Cardiac fibroblast (primary cell): ENCODE measurements around the gene CNTNAP2.
A peak's percentile ranks its signal among the peaks of the same experiment; 100 is the strongest.

Source experiments
- DNase-seq, 2 donors: peaks; one replicate each; pipeline versions ENCODE4 v3.0.0 to v3.0.0-alpha.2; 2010; ENCODE audit warnings: low read depth in 2 of 2
- H3K4me3 ChIP-seq, 2 donors: replicated peaks in 1 of 2; 1 replicate in 1 of 2; 2 replicates in 1 of 2; pipeline ENCODE4 v1.5.1; 2011; ENCODE audit warnings: low read depth in 2 of 2, low read length in 2 of 2, mild to moderate bottlenecking in 2 of 2, moderate library complexity in 1 of 2
- TF ChIP-seq, protein P1 (sequence below): IDR thresholded peaks from one replicate; pipeline ENCODE4 v1.5.1; 2011; ENCODE audit warnings: low read depth, mild to moderate bottlenecking, low read length, inconsistent platforms

CNTNAP2 gene

DNA sequence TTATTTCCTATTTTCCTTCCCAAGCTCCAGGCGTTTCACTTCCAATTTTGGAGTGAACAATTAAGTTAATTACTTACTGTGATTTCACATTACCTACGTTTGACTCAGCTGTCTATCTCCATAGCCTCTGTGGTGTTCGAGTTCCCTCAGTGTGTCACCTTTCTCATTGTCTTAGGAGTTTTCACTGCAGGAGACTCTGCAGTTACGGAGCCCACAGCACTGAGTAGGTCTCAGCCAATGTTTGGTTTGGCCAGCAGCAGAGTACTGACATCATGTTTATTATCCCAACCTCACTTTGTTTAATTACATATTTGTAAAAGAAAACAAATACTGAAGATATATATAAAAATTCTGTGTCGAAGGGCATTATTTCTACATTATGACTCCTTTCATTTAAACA is 1123.9 kb downstream of the CNTNAP2 start:
- H3K4me3 ChIP-seq = no peak overlapping the region
- TF ChIP-seq, protein P1, sequence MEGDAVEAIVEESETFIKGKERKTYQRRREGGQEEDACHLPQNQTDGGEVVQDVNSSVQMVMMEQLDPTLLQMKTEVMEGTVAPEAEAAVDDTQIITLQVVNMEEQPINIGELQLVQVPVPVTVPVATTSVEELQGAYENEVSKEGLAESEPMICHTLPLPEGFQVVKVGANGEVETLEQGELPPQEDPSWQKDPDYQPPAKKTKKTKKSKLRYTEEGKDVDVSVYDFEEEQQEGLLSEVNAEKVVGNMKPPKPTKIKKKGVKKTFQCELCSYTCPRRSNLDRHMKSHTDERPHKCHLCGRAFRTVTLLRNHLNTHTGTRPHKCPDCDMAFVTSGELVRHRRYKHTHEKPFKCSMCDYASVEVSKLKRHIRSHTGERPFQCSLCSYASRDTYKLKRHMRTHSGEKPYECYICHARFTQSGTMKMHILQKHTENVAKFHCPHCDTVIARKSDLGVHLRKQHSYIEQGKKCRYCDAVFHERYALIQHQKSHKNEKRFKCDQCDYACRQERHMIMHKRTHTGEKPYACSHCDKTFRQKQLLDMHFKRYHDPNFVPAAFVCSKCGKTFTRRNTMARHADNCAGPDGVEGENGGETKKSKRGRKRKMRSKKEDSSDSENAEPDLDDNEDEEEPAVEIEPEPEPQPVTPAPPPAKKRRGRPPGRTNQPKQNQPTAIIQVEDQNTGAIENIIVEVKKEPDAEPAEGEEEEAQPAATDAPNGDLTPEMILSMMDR = no peak
- DNase-seq = no peak

DNA sequence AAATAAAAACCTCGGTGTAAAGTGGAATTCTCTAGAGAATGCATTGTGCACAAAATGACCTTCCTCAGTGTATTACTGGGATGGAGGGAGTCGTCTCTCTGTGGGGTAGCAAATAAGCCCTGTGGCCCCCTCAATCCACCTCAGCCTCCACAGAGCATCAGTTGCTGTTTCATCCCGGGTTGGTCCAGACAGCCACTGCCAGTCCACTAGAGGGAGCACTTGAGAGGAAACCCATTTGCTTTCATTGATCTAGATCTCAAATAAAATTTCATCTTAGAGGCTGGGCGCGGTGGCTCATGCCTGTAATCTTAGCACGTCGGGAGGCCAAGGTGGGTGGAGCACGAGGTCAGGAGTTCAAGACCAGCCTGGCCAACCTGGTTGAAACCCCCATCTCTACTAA is 1128.7 kb downstream of the CNTNAP2 start:
- DNase-seq = peak; percentile 50 to 58
- H3K4me3 ChIP-seq = no peak overlapping the region
- TF ChIP-seq, protein P1 = peak; percentile 82

DNA sequence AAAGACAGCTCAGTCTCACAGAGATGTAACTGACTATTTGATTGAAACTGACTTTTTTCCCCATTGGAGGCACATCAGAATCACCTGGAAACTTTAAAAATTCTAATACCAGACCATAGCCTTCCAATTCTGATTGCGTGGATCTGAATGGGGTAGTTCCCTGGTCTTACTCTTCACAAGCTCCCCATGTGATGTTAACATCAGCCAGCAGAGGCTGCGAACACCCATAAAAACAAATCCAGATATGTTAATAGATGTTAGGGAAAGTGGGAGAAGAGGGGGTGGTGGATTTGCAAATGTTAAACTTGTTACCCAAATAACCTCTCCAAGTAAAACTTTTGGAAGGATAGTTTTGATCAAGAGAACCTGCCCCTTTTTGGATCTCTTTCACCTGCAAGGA is 1133.4 kb downstream of the CNTNAP2 start:
- TF ChIP-seq, protein P1 = peak; percentile 5

DNA sequence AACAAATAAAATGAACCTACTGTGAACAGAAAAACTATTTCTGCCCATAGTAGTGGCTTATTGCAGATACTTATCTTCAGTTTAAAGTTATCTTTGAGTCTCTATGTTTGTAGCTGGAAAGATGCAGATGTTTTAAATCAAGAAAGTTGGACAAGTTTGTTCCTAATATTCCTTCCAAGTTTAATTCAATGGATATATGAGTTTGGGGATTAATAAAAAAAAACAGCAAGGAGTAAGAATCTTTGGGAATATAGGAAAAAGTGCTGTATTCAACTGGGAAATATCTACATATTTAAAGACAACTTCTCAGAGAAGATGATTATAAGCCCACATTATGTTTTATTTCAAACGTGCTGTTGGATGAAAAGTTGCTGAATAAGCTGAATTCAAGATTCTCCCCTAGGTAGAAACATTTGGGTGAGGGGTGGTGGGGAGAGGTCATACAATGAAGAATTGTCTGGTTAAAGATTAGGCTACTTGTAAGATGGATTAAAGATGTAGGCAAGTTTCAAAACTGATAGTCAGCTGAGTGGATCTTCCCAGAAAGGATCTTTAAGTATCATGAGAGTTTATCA is 1135.2 kb downstream of the CNTNAP2 start:
- no peak overlapping the region for H3K4me3 ChIP-seq
- TF ChIP-seq, protein P1 = no peak
- DNase-seq = no peak

More for the DNA sequence above, 1133.4 kb downstream of the CNTNAP2 start:
- no peak for DNase-seq
- no peak overlapping the region for H3K4me3 ChIP-seq

DNA sequence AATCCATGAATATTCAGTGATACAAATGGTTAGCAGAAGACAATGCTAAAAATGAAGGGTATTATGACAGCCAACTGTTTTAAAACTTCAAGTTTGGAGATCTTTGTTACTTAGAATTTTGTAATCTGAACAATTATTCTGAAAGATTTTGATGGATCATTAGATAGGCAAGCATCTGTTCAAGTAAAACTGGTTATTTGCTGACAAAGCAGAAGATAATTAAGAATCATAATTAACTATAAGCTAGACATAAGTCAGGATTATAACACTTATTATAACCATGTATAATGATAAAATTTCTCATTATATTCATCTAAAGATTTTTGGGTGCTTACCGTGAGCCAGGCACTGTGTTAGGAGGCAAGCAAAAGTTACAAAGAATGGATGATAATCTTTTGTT is 1145.1 kb downstream of the CNTNAP2 start:
- no peak for DNase-seq
- H3K4me3 ChIP-seq = no peak overlapping the region
- TF ChIP-seq, protein P1 = no peak

DNA sequence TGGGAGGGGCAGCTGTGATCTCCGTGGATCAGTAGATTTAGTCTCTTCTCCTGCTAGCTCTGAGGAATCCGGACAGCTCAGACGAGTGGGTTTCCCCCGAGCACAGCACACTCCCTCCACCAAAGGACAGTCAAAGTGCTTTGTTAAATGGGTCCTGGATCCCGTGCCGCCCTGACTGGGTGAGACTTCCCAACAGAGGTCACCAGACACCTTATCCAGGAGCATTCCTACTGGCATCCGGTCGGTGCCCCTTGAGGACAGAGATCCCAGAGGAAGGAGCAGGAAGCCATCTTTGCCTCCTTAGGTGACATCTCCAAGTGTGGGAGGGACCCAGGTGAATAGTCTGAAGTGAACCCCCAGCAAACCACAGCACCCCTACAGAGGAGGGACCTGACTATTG is 1148.9 kb downstream of the CNTNAP2 start:
- no peak for DNase-seq
- H3K4me3 ChIP-seq = no peak overlapping the region
- TF ChIP-seq, protein P1 = no peak

DNA sequence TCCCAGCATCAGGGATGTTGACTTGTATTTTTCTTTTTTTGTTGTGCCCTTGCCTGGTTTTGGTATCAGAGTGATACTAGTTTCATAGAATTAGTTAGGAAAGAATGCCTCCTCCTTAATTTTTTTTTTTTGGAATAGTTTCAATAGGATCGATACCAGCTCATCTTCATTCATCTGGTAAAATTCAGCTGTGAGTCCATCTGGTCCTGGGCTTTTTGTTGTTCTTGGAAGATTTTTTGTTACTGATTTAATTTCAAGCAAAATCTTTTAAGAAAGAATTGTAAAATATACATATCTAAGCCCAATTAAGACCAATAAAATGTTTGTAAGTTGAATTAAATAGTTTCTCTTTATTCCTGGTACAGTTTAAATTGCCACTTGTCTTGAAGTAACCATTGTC is 1159.5 kb downstream of the CNTNAP2 start:
- no peak overlapping the region for H3K4me3 ChIP-seq
- DNase-seq = no peak
- TF ChIP-seq, protein P1 = no peak
